Astrocyte of the cerebellum (primary cell): Measurements from ENCODE around the gene MGRN1.

Experiments
- DNase-seq: peaks from one replicate; pipeline ENCODE4 v3.0.0-alpha.2; 2011; ENCODE audit warnings: low read depth
- H3K4me3 ChIP-seq: 2 replicates; pipeline ENCODE4 v1.5.1; 2011; ENCODE audit warnings: mild to moderate bottlenecking, low read depth, low read length, moderate library complexity
- in situ Hi-C: cut with HindIII; loops from 2 replicates; pipeline ENCODE4 v1.10.0; 2017; ENCODE audit warnings: low sequenced_read_pairs
- TF ChIP-seq, protein P1 (sequence below): IDR thresholded peaks from 2 replicates; pipeline ENCODE4 v1.5.1; 2012; ENCODE audit warnings: low read length, low read depth, moderate library complexity, mild to moderate bottlenecking; ENCODE audit errors: missing control alignments

MGRN1 gene

DNA sequence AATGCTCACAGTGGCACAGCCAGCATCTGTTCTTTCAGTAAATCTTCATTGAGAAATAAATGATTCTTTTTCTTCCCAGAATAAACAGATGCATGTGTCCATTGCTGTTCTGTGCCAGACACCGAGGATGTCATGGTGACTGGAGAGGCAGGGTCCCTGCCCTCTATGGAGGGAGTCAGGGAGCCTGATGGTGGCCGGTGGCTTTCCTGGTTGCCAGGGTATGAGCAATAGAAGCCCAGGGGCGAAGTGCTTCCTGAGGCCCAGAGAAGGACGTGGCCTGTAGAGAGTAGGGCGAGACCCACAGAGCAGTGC, 38.8 kb downstream of the MGRN1 start:
- no peak overlapping the region for H3K4me3 ChIP-seq
- TF ChIP-seq, protein P1, sequence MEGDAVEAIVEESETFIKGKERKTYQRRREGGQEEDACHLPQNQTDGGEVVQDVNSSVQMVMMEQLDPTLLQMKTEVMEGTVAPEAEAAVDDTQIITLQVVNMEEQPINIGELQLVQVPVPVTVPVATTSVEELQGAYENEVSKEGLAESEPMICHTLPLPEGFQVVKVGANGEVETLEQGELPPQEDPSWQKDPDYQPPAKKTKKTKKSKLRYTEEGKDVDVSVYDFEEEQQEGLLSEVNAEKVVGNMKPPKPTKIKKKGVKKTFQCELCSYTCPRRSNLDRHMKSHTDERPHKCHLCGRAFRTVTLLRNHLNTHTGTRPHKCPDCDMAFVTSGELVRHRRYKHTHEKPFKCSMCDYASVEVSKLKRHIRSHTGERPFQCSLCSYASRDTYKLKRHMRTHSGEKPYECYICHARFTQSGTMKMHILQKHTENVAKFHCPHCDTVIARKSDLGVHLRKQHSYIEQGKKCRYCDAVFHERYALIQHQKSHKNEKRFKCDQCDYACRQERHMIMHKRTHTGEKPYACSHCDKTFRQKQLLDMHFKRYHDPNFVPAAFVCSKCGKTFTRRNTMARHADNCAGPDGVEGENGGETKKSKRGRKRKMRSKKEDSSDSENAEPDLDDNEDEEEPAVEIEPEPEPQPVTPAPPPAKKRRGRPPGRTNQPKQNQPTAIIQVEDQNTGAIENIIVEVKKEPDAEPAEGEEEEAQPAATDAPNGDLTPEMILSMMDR, result no peak
- in situ Hi-C loops, result no loop called here
- DNase-seq, result no peak

DNA sequence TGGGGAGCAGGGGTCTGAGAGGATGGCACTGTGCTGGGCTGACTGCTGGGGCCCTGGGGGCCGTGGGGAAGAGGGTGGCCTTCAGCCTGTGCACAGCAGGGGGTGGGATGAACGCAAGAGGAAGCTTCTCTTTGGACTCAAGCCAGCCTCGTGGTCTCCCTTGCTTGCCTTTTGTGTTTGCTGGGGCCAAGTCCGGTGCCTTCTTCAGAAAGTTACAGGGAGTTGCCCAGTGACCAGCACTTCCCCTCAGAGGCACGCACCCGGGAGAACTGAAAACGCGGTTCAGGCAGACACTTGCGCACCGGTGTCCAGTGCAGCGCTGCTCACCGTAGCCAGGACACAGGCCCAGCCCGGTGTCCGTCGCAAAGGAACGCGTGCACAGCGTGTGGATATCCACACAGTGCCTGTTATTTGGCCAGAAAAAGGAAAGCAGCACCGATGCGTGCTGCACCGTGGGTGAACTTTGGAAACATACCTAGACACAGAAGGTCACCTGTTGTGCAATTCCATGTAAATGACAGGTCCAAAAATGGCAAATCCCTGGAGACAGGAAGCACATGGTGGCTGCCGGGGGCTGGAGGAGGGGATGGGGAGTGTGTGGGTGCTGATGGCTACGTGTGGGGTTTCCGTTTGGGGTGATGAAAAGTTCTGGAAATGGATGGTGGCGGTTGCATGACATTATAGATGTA, 39.3 kb downstream of the MGRN1 start:
- no peak for DNase-seq
- no peak overlapping the region for H3K4me3 ChIP-seq
- TF ChIP-seq, protein P1, result no peak
- in situ Hi-C loops, result no loop called here

DNA sequence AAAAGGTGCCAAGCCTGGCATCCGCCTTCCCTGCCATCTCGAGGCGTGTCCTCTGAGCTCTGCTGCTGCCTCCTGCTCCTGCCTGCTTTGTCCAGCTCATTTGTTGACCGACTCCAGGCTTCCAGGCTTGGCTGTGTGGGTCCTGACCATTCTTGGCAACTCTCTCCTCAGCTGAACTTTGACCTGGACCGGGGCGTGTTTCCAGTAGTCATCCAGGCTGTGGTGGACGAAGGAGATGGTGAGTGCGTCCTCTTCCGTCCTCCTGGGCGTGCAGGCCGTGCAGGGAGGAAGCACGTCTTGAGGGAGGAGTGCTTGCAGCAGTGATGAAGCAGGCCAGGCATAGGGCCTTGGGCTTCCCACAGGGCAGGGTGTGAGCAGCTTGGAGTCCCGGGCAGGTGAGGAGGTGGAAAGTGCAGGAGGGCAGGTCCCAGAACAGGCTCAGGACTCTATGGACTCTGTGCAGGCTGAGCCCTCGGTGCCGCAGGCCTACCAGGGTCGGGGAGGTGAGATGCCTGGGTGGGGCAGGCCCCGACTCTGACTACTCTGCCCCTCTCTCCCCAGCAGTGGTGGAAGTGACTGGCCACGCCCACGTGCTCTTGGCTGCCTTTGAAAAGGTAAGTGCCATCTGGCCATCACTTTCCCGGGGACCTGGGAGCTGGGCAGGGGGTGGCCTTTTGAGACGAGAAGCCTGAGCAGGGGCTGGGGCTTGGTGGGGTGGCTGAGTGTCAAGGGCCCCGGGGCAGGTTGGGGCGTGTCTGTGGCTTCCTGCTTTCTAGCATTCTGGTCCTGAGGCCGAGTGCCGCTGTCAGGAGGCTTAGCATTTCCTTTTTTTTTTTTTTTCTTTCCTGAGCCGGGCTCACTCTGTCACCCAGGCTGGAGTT, 40.2 kb downstream of the MGRN1 start:
- in situ Hi-C loops, result no loop called here
- DNase-seq, result no peak
- H3K4me3 ChIP-seq, result no peak overlapping the region

DNA sequence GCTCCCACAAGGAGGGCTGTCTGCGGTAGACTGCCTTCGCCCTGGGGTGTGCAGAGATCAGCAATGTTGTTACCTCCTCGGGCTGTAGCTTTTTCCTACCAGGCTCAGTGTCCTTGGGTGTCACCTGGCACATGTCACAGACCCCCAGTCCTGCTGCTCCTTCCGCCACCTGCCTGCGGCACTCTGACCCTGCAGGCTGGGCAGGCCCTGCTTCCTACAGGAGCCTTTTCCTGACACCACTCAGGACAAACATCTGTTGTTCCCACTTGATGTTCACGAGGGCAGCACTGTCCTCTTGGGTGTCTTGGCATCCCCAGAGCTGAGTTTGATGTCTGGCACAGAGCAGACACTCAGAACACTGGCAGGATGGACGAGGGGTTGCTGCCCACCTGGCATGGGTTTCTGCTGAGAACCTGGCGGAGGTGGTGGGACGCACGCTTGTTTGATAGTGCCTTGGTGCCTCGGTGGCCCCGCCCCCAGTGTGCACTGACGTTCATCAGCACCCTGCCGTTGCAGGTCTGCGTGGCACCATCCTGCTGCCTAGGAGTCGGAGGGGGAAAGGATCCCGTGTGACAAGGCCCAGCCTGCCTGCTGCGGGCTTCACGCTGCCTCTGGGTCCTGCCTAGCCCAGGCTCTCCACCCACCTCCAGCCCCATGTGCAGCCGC, 42.0 kb downstream of the MGRN1 start:
- in situ Hi-C loops, result no loop called here
- TF ChIP-seq, protein P1, result no peak
- DNase-seq, result no peak
- H3K4me3 ChIP-seq, result no peak overlapping the region

More for the DNA sequence above, 40.2 kb downstream of the MGRN1 start:
- TF ChIP-seq, protein P1, result no peak

DNA sequence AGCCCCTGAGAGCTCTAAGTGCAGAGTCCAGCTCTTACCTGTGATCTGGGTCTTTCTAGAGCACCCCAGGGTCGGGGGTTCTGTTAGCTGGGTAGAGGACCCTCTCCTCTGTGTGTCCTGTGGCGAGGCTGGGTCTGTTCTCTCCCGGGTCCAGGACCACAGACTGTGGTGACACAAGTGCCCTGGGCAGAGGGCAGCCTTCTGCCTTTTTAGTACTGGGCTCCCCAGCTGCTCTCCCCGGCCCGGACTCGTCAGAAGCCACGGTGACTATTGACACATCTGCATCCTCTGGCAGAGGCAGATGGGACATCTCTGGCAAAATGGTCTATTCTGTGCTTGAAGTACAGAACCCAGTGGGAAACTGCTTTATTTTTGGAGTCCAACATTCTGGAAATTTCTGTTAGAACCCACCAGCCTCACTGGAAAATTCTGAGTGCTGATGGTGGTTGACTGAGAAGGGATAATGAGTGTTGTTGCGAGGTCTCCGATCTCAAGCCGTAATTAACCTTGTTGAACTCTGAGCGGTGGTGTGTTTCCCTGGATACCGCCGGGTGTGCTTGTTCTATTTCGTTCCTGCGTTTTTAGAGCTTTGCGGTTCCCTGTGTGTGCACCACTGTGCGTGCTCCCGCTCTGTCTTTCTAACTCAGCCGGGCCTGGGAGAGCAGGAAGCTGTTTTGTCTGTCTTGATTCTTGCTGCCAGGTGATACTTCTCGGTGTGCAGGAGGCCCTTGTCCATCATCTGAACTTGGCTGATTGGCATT, 42.8 kb downstream of the MGRN1 start:
- H3K4me3 ChIP-seq, result no peak overlapping the region
- TF ChIP-seq, protein P1, result no peak
- no peak for DNase-seq
- in situ Hi-C loops, result no loop called here
